Glomerular visceral epithelial cell (primary cell): ENCODE results near the gene MRPL34.
A peak's percentile ranks its signal among the peaks of the same experiment; 100 is the strongest.
"Not testable (repeated sequence)": the region's sequence is repeated elsewhere in the genome, so short reads cannot be mapped to it uniquely, and the experiment has no call there.

Experiments used
- DNase-seq: peaks from one replicate; pipeline ENCODE4 v3.0.0-alpha.2; 2016; ENCODE audit errors: extremely low spot score

The MRPL34 gene

DNA sequence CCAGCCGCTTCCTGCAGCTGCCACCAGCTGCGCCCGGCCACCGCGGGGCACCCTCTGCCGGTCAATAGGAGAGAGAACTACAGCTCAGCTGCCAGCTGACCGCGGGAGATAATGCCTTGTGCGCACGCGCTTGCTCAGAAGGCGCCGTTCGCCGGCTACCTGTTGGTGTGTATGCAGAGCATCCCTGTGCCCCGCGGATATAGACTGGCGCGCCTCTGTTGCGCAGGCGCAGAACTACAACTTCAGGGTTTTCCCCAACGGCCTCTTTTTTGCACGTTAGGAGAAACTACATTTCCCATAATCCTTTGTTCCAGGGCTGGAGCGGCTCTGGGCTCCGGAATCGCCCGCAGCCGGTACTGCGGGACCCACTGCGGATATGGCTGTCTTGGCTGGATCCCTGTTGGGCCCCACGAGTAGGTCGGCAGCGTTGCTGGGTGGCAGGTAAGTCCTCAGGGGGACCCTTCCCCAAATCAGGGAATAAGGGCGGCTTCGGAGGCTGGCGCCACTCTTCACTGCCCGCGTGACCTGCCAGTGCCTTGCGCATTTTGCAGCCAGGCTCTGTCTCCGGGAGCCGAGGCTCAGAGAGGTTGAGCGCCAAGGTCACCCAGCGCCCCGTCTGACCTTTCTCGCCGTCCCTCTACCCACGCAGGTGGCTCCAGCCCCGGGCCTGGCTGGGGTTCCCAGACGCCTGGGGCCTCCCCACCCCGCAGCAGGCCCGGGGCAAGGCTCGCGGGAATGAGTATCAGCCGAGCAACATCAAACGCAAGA, at the start of gene MRPL34:
Gene MRPL34 (plus strand): TSS at position 356 of the 768 bp plus-strand sequence. CDS start 21 bp downstream, at position 377.
- peak; percentile 100 for DNase-seq

DNA sequence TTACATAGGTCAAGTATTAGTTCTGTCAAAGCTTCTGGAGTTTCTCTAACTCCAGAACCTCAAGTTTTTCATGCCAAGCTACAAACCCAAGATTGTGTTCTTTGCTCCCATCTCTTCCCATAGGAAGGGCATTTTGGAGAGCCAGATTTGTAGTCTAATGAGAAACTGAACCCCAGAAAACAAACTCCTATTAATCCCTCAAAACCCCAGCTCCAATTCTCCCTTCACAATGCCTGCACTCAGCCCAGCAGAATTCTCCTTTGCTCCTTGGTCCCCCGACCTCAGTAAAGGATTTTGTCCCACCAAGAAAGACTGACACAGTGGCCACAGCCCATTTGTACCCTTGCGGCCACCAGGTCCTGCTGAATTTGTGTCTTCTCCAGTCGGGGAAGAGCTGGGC, 49.5 kb upstream of the MRPL34 start:
- no peak for DNase-seq

- DNase-seq: no peak
Measured at GRCh38 chr19:17259118-17259780, 46.4 kb upstream of the MRPL34 start.

- DNase-seq: no peak
Measured at GRCh38 chr19:17259934-17260333, 45.7 kb upstream of the MRPL34 start.

GRCh38 chr19:17260842-17261325, 44.8 kb upstream of the MRPL34 start:
- peak; percentile 82 for DNase-seq

DNA sequence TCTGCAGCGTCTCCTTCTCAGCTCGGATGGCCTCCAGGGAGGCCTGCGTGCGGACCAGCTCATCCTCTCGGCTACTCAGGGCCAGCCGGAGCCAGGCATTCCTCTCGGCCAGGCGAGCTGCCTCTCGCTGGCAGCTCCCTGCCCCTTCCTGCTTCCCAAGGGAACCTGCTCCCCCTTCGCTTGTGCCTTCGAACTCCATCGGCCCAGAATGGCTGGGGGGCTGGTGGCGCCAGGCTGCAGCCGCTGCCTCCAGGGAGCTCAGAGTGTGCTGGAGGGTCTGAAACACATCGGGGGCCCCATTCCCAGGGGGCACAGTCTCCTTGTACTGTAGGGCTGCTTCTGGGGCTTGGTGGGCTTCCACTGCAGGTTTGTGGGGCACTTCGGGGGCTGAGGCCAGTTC, 43.1 kb upstream of the MRPL34 start:
- DNase-seq: no peak

- DNase-seq: no peak
Measured at GRCh38 chr19:17263712-17264640, 41.7 kb upstream of the MRPL34 start.

DNA sequence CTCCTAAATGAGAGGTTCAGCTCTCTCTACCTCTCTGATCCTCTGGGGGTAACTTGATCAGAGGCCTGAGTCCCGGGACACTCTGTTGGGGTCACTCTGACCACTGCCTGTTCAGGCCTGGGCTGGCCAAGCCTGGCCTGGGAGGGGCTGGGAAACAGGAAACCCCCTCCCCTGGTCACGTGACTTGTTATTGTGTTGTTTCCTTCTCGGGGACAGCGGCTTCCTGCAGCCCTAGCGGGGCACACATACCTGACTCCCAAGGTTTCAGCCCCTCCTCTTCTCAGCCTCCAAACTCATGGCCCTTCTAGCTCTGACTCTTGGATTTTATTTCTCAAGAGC, 41.1 kb upstream of the MRPL34 start, which contains the start of gene USHBP1:
Gene USHBP1 (minus strand): TSS at position 105 of the 339 bp plus-strand sequence. CDS start 446 bp downstream, outside the sequence.
- no peak for DNase-seq

- DNase-seq: no peak
Measured at GRCh38 chr19:17266026-17266425, 39.6 kb upstream of the MRPL34 start.

DNA sequence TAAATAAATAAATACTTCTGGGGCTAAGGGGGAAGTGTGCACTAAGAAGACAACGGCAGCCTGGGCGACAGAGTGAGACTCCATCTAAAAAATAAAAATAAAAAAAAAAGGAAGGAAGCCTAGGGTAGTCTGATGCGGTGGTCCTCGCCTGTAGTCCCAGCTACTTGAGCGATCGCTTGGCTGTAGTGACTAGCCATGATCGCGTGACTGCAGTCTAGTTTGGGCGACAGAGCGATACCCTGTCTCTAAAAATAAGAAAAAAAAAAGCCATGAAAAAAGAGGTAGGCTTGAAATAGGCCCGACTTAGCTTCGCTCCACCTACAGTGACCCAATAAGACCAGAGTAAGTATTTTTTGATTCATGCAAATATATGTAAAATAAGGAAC, 39.1 kb upstream of the MRPL34 start:
- no peak for DNase-seq

DNA sequence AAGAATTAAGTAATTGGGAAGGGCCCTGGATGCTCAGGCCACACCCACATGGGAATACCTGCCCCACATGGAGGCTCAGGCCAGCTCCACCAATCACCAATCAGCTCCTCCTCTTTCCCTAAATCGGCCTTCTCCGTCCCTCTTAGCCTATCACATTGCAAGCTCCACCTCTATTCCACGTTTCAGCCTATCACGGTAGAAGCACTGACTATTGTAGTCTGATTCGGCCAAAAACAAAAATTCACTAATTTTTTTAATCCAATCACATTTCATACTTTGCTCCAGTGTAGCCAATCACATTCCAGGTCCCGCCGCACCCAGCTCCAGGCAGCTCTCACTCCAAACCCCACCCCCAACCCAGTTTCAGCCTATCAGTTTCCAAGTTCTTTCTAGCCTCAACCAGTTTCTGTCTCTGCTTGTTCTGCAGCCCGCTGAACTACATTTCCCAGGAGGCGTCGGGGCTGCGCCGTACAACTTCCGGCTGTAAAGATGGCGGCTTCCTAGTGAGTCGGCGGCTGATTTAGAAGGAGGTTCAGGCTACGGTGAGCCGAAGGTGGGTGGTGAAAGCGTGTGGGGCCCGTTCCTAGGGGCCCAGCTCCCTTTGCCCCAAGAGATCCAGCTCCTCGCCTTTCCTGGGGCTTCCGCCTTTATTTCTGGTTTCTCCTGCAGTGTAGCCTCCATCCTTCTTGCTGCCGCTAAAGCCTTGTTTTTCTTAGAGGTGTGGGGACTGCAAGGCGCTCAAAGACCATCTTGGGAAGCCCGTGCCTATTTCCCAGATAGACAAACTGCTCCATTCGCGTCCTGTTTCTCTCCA, 38.5 kb upstream of the MRPL34 start, which contains the start of gene BABAM1:
Gene BABAM1 (plus strand): TSS at position 469 of the 814 bp plus-strand sequence. CDS start 1,364 bp downstream, outside the sequence.
- DNase-seq: peak; percentile 99

DNA sequence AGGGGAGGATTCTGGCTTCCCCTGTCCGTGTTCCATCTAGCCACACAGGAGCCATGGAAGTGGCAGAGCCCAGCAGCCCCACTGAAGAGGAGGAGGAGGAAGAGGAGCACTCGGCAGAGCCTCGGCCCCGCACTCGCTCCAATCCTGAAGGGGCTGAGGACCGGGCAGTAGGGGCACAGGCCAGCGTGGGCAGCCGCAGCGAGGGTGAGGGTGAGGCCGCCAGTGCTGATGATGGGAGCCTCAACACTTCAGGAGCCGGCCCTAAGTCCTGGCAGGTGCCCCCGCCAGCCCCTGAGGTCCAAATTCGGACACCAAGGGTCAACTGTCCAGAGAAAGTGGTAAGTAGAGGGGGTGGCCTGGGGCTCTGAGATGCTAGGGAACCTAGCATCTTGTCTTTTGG, 36.9 kb upstream of the MRPL34 start:
- DNase-seq: no peak

- not testable (repeated sequence) for DNase-seq
Measured at GRCh38 chr19:17274892-17275291, 30.8 kb upstream of the MRPL34 start.

DNA sequence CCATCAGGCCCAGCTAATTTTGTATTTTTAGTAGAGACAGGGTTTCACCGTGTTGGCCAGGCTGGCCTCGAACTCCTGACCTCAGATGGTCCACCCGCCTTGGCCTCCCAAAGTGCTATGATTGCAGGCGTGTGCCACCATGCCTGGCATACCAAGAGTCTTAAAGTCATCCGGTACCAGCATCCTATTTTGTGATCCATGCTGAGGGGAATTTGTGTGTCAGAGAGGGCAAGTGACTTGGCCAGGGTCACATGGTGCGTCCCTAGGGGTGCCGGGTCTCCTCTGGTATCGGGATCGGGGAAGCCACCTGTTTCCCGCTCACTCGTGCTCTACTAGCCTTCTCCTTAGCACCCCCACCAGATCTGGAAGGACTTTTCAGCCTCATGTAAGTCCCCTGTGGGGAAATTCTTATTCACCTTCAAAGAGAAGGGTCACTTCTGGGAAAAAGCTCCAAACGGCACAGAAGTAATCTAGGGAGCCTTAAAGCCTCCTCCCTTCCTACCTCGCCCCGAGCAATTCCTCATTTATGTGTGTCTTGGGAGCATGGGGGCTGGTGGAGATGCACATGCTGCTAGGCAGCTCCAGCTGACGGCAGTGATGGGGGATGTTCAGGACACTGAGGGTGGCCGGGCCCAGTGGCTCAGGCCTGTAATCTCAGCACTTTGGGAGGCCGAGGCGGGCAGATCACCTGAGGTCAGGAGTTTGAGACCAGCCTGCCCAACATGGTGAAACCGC, 30.1 kb upstream of the MRPL34 start:
- no peak for DNase-seq

- DNase-seq: no peak
Measured at GRCh38 chr19:17279436-17279835, 26.2 kb upstream of the MRPL34 start.

DNA sequence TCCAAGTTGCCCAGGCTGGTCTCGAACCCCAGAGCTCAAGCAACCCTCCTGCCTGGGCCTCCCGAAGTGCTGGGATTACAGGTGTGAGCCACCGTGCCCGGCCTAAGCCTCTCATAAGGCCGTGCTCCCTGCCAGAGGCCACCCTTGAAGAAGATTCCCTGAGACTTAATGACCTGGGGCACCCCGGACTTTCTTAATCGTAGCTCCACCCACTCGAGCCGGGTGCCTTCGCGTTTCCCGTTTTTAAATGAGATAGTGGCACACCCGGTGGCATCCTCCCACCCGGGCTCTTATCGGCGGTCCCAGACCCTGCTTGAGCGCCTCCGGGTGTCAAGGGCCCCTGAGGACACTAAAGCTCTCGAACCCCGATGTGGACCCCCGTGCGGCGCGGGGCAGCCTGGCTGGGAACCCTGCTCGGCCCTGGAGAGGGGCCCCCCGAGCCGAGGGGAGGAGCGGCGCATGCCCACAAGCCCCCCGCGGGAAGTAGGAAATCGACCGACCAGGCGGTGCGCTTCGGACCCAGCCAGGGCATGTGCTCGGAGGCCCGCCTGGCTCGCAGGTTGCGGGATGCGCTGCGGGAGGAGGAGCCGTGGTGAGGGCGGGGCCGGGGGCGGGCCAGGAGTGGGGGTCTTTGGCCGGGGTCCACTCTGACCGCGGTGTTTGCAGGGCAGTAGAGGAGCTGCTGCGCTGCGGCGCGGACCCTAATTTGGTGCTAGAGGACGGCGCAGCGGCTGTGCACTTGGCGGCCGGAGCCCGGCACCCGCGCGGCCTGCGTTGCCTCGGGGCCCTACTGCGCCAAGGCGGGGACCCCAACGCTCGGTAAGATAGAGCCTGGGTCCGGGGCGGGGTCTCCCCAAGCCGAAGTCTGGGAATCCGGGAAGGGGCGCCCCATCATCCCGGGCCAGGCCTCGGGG, 24.0 kb upstream of the MRPL34 start, which contains the start of gene ANKLE1:
Gene ANKLE1 (plus strand): TSS at position 511 of the 914 bp plus-strand sequence. CDS start 20 bp downstream, at position 531.
- no peak for DNase-seq

GRCh38 chr19:17282488-17283125, 23.1 kb upstream of the MRPL34 start:
- peak; percentile 89 for DNase-seq

DNA sequence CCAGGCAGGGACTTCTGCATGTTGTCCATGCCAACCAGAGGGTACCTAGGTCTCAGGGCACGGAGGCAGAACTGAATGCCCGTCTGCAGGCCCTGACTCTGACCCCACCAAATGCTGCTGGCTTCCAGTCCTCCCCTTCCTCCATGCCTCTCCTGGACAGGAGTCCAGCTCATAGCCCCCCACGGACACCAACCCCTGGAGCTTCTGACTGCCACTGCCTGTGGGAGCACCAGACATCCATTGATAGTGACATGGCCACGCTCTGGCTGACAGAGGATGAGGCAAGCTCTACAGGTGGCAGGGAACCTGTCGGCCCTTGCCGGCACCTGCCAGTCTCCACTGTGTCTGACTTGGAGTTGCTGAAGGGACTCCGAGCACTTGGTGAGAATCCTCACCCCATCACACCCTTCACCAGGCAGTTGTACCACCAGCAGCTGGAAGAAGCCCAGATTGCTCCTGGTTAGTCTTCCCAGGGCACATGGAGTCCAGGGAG, 22.1 kb upstream of the MRPL34 start:
- no peak for DNase-seq
